ENCODE data around the gene LAMA3.

LAMA3 gene

DNA sequence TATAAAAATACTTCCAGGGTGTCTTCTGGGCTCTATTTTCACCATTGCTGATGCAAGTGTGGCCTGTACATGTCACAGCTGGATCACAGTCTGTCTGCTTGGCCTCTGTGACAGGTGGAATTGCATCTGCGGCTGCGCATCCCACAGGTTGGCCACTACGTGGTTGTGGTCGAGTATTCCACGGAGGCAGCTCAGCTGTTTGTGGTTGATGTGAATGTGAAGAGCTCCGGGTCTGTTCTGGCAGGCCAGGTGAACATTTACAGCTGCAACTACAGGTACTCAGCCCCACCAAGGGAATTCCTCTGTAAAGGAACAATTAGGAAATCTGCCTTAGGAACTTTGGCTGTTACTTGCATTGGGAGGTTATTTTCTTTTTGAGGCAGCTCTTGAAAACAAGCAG lies 144.5 kb downstream of the LAMA3 start:
- H3K9ac ChIP-seq (ENCODE audit: low read depth, low read length, poor library complexity), result no peak overlapping the region
- H2BK12ac ChIP-seq (ENCODE audit: low read length), result no peak overlapping the region
- no peaks in the 10 kb centered on the region for H3K9me3 ChIP-seq (replicated peaks in 1 of 2; ENCODE audit: control insufficient read depth in 2 of 2, insufficient read depth in 1 of 2, low read depth in 1 of 2, low read length in 2 of 2)
- H4K91ac ChIP-seq (ENCODE audit: low read depth, low read length, poor library complexity), result no peak overlapping the region
- no peaks in the 10 kb centered on the region for H3K4me1 ChIP-seq (ENCODE audit: control insufficient read depth in 2 of 2, insufficient read depth in 1 of 2, low read depth in 1 of 2, low read length in 2 of 2)
- no peak overlapping the region for H2AK5ac ChIP-seq (ENCODE audit: low read depth, low read length)
- no peak overlapping the region for H2BK5ac ChIP-seq (ENCODE audit: low read length)
- H3K23ac ChIP-seq (ENCODE audit: low read depth, low read length, poor library complexity), result no peak overlapping the region
- peak overlapping the region in 1 of 2 donors; percentile 6 for H3K4me3 ChIP-seq (ENCODE audit: low read length in 2 of 2)
- H3K36me3 ChIP-seq (replicated peaks in 1 of 2; ENCODE audit: control insufficient read depth in 2 of 2, insufficient read depth in 2 of 2, low read length in 2 of 2), result no peaks in the 10 kb centered on the region
- no peak overlapping the region for H4K8ac ChIP-seq (ENCODE audit: low read depth, low read length)
- H2BK15ac ChIP-seq (ENCODE audit: low read length), result no peak overlapping the region
- H3K79me1 ChIP-seq (ENCODE audit: low read depth, low read length), result no peaks in the 10 kb centered on the region
- peaks cover 0 to 20% (median 0%) of the 10 kb centered on the region in 3 experiments for H3K27me3 ChIP-seq (ENCODE audit: control insufficient read depth in 3 of 3, insufficient read depth in 3 of 3, low read depth in 1 of 3, low read length in 3 of 3)
- no peak overlapping the region for H3K27ac ChIP-seq (replicated peaks; ENCODE audit: low read length)
- no peak overlapping the region for H2AFZ ChIP-seq (ENCODE audit: low read length)
- no peak for DNase-seq (ENCODE audit: low spot score)
- no peak overlapping the region for H2BK120ac ChIP-seq (ENCODE audit: low read depth, low read length)
- no peak overlapping the region for H3K4me2 ChIP-seq (ENCODE audit: insufficient read depth, low read length, poor library complexity, severe bottlenecking)
- no peak overlapping the region for H3K4ac ChIP-seq (ENCODE audit: low read length)
- WGBS, 2 donors (ENCODE audit: extremely low coverage in 2 of 2, insufficient read length in 2 of 2, insufficient replicate concordance in 1 of 2), result no CpG with 5 or more reads among the region's 6 CpGs
- no peak overlapping the region for H3K18ac ChIP-seq (ENCODE audit: low read length)
- H3K14ac ChIP-seq (ENCODE audit: low read length), result no peak overlapping the region

DNA sequence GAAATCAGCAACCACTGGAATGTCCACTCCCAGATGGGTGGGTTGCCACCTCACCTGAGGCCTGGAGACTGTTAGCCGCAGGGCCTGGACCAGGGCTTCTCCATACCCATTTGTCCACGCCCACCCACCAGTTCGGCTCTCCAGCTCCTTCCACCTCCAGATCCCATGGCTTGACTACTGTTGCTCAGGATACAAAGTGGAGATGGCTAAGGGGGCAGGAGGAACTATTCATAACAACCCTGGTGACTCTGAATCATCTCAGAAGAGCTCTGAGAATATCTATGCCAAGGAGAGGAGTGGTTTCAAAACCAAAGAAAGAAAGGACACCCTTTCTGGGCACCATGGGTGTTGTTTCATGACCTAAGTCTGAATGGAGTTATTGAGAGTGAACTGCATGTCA lies 145.8 kb downstream of the LAMA3 start:
- H2AK5ac ChIP-seq (ENCODE audit: low read depth, low read length), result no peak overlapping the region
- no peak overlapping the region for H2BK5ac ChIP-seq (ENCODE audit: low read length)
- DNase-seq (ENCODE audit: low spot score), result no peak
- H3K36me3 ChIP-seq (replicated peaks in 1 of 2; ENCODE audit: control insufficient read depth in 2 of 2, insufficient read depth in 2 of 2, low read length in 2 of 2), result no peaks in the 10 kb centered on the region
- H3K4me1 ChIP-seq (ENCODE audit: control insufficient read depth in 2 of 2, insufficient read depth in 1 of 2, low read depth in 1 of 2, low read length in 2 of 2), result no peaks in the 10 kb centered on the region
- no peak overlapping the region for H3K14ac ChIP-seq (ENCODE audit: low read length)
- peaks cover 0 to 19% (median 0%) of the 10 kb centered on the region in 3 experiments for H3K27me3 ChIP-seq (ENCODE audit: control insufficient read depth in 3 of 3, insufficient read depth in 3 of 3, low read depth in 1 of 3, low read length in 3 of 3)
- H3K27ac ChIP-seq (replicated peaks; ENCODE audit: low read length), result no peak overlapping the region
- H3K18ac ChIP-seq (ENCODE audit: low read length), result no peak overlapping the region
- H3K79me1 ChIP-seq (ENCODE audit: low read depth, low read length), result no peaks in the 10 kb centered on the region
- H3K4ac ChIP-seq (ENCODE audit: low read length), result no peak overlapping the region
- no peak overlapping the region for H3K4me3 ChIP-seq (ENCODE audit: low read length in 2 of 2)
- H3K9me3 ChIP-seq (replicated peaks in 1 of 2; ENCODE audit: control insufficient read depth in 2 of 2, insufficient read depth in 1 of 2, low read depth in 1 of 2, low read length in 2 of 2), result no peaks in the 10 kb centered on the region
- H2AFZ ChIP-seq (ENCODE audit: low read length), result no peak overlapping the region
- no peak overlapping the region for H4K91ac ChIP-seq (ENCODE audit: low read depth, low read length, poor library complexity)
- no peak overlapping the region for H4K8ac ChIP-seq (ENCODE audit: low read depth, low read length)
- no peak overlapping the region for H2BK15ac ChIP-seq (ENCODE audit: low read length)
- H2BK120ac ChIP-seq (ENCODE audit: low read depth, low read length), result no peak overlapping the region
- H2BK12ac ChIP-seq (ENCODE audit: low read length), result no peak overlapping the region
- H3K4me2 ChIP-seq (ENCODE audit: insufficient read depth, low read length, poor library complexity, severe bottlenecking), result no peak overlapping the region
- H3K9ac ChIP-seq (ENCODE audit: low read depth, low read length, poor library complexity), result no peak overlapping the region
- no peak overlapping the region for H3K23ac ChIP-seq (ENCODE audit: low read depth, low read length, poor library complexity)
- WGBS, 2 donors (ENCODE audit: extremely low coverage in 2 of 2, insufficient read length in 2 of 2, insufficient replicate concordance in 1 of 2), result no CpG with 5 or more reads among the region's 3 CpGs

GRCh38 chr18:23835506-23835905 lies 146.3 kb downstream of the LAMA3 start:
- H3K9ac ChIP-seq (ENCODE audit: low read depth, low read length, poor library complexity), result no peak overlapping the region
- H3K23ac ChIP-seq (ENCODE audit: low read depth, low read length, poor library complexity), result no peak overlapping the region
- no peak for DNase-seq (ENCODE audit: low spot score)
- no CpG with 5 or more reads among the region's 4 CpGs for WGBS, 2 donors (ENCODE audit: extremely low coverage in 2 of 2, insufficient read length in 2 of 2, insufficient replicate concordance in 1 of 2)
- no peak overlapping the region for H2AK5ac ChIP-seq (ENCODE audit: low read depth, low read length)
- H3K4me1 ChIP-seq (ENCODE audit: control insufficient read depth in 2 of 2, insufficient read depth in 1 of 2, low read depth in 1 of 2, low read length in 2 of 2), result no peaks in the 10 kb centered on the region
- no peak overlapping the region for H4K8ac ChIP-seq (ENCODE audit: low read depth, low read length)
- H3K14ac ChIP-seq (ENCODE audit: low read length), result no peak overlapping the region
- peaks cover 0 to 15% (median 0%) of the 10 kb centered on the region in 3 experiments for H3K27me3 ChIP-seq (ENCODE audit: control insufficient read depth in 3 of 3, insufficient read depth in 3 of 3, low read depth in 1 of 3, low read length in 3 of 3)
- H2BK12ac ChIP-seq (ENCODE audit: low read length), result no peak overlapping the region
- no peak overlapping the region for H2BK5ac ChIP-seq (ENCODE audit: low read length)
- H3K4ac ChIP-seq (ENCODE audit: low read length), result no peak overlapping the region
- H3K9me3 ChIP-seq (replicated peaks in 1 of 2; ENCODE audit: control insufficient read depth in 2 of 2, insufficient read depth in 1 of 2, low read depth in 1 of 2, low read length in 2 of 2), result no peaks in the 10 kb centered on the region
- no peak overlapping the region for H3K18ac ChIP-seq (ENCODE audit: low read length)
- H4K91ac ChIP-seq (ENCODE audit: low read depth, low read length, poor library complexity), result no peak overlapping the region
- no peaks in the 10 kb centered on the region for H3K36me3 ChIP-seq (replicated peaks in 1 of 2; ENCODE audit: control insufficient read depth in 2 of 2, insufficient read depth in 2 of 2, low read length in 2 of 2)
- no peak overlapping the region for H3K27ac ChIP-seq (replicated peaks; ENCODE audit: low read length)
- H2AFZ ChIP-seq (ENCODE audit: low read length), result no peak overlapping the region
- no peak overlapping the region for H3K4me3 ChIP-seq (ENCODE audit: low read length in 2 of 2)
- no peaks in the 10 kb centered on the region for H3K79me1 ChIP-seq (ENCODE audit: low read depth, low read length)
- H3K4me2 ChIP-seq (ENCODE audit: insufficient read depth, low read length, poor library complexity, severe bottlenecking), result no peak overlapping the region
- no peak overlapping the region for H2BK120ac ChIP-seq (ENCODE audit: low read depth, low read length)
- no peak overlapping the region for H2BK15ac ChIP-seq (ENCODE audit: low read length)

GRCh38 chr18:23837591-23837990 lies 148.3 kb downstream of the LAMA3 start:
- H2BK15ac ChIP-seq (ENCODE audit: low read length), result no peak overlapping the region
- no peak overlapping the region for H3K4ac ChIP-seq (ENCODE audit: low read length)
- no peaks in the 10 kb centered on the region for H3K9me3 ChIP-seq (replicated peaks in 1 of 2; ENCODE audit: control insufficient read depth in 2 of 2, insufficient read depth in 1 of 2, low read depth in 1 of 2, low read length in 2 of 2)
- no peak overlapping the region for H3K14ac ChIP-seq (ENCODE audit: low read length)
- H3K23ac ChIP-seq (ENCODE audit: low read depth, low read length, poor library complexity), result no peak overlapping the region
- H4K8ac ChIP-seq (ENCODE audit: low read depth, low read length), result no peak overlapping the region
- no peak overlapping the region for H2BK5ac ChIP-seq (ENCODE audit: low read length)
- no peak overlapping the region for H3K4me3 ChIP-seq (ENCODE audit: low read length in 2 of 2)
- no peaks in the 10 kb centered on the region for H3K79me1 ChIP-seq (ENCODE audit: low read depth, low read length)
- no peak overlapping the region for H2AFZ ChIP-seq (ENCODE audit: low read length)
- no peak overlapping the region for H3K4me2 ChIP-seq (ENCODE audit: insufficient read depth, low read length, poor library complexity, severe bottlenecking)
- H2AK5ac ChIP-seq (ENCODE audit: low read depth, low read length), result no peak overlapping the region
- H3K9ac ChIP-seq (ENCODE audit: low read depth, low read length, poor library complexity), result no peak overlapping the region
- no peaks in the 10 kb centered on the region for H3K4me1 ChIP-seq (ENCODE audit: control insufficient read depth in 2 of 2, insufficient read depth in 1 of 2, low read depth in 1 of 2, low read length in 2 of 2)
- peaks cover 0 to 7% (median 0%) of the 10 kb centered on the region in 3 experiments for H3K27me3 ChIP-seq (ENCODE audit: control insufficient read depth in 3 of 3, insufficient read depth in 3 of 3, low read depth in 1 of 3, low read length in 3 of 3)
- H3K27ac ChIP-seq (replicated peaks; ENCODE audit: low read length), result no peak overlapping the region
- WGBS, 2 donors (ENCODE audit: extremely low coverage in 2 of 2, insufficient read length in 2 of 2, insufficient replicate concordance in 1 of 2), result no CpG with 5 or more reads among the region's 1 CpG
- no peak overlapping the region for H3K18ac ChIP-seq (ENCODE audit: low read length)
- no peak for DNase-seq (ENCODE audit: low spot score)
- H2BK120ac ChIP-seq (ENCODE audit: low read depth, low read length), result no peak overlapping the region
- H4K91ac ChIP-seq (ENCODE audit: low read depth, low read length, poor library complexity), result no peak overlapping the region
- H3K36me3 ChIP-seq (replicated peaks in 1 of 2; ENCODE audit: control insufficient read depth in 2 of 2, insufficient read depth in 2 of 2, low read length in 2 of 2), result no peaks in the 10 kb centered on the region
- no peak overlapping the region for H2BK12ac ChIP-seq (ENCODE audit: low read length)

Data from neuronal stem cell (in vitro differentiated cells).